22Rv1 (cell line): ENCODE data around the gene SMCHD1.

Experiments
- CTCF ChIP-seq: fragments of 450-650 bp; IDR thresholded peaks from 2 replicates; pipeline ENCODE4 v1.5.1; 2017; ENCODE audit warnings: mild to moderate bottlenecking
- ZFX ChIP-seq: fragments of 450-650 bp; IDR thresholded peaks from 2 replicates; pipeline ENCODE4 v1.6.1; 2017; ENCODE audit warnings: antibody characterized with exemption, borderline replicate concordance

- TF ChIP-seq CTCF (no peak), ZFX (no peak)
Observed at GRCh38 chr18:2774669-2775068, 119.1 kb downstream of the SMCHD1 start.
